B cell (primary cell): ENCODE results near the gene COBL.

Experiments used
- EZH2 ChIP-seq: IDR thresholded peaks from 2 replicates; pipeline ENCODE4 v1.6.1; 2012; ENCODE audit warnings: borderline replicate concordance, low read depth, mild to moderate bottlenecking, moderate library complexity, low read length; ENCODE audit not compliant: insufficient read depth, poor library complexity, severe bottlenecking
- TF ChIP-seq, protein P1 (sequence below): fragments of 200-600 bp; IDR thresholded peaks from one replicate; pipeline ENCODE4 v1.8.0; 2022; ENCODE audit warnings: antibody characterized with exemption, mild to moderate bottlenecking

DNA sequence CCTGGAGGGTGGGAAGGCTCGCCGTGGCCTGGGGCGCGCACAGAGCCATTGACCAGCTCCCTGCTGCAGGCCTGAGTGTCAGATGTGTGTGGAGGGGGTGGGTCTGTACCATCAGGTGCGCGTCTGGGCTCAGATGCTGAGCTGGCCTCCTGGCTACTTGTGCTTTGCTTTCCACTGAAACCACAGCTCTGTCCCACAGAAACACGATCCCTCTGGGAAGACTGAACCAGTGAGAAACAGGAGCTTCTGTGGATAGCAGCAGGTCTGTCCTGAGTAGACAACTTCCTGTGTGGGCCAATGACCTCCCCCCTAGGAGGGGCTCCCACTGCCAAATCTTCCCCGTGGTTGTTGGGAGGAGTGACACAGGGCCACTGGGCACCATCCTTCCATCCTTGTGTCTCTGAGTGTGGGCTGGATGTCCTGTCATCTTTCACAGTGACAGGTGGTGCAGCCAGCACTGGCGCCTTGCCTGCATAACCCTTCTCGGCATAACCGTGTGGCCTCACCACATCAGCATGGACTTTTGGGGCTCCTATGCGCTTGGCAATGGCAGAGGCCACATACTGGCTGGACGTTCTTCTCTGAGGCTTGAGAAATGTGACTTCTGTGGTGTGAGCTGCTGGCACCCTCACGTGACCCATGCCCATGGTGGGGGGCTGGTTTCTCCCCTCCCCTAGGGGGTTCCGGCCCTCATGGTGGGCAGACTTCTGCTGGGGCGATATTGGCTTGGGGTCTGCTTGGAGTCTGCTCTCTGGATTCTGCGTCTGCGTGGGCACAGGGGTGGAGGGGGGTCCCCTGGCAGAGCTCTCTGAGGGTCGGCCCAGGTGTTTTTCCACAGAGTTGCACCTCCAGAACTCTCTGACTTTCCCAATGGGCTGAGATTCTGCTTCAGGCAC lies 288.4 kb downstream of the COBL start:
- TF ChIP-seq EZH2 = no peak
- TF ChIP-seq, protein P1, sequence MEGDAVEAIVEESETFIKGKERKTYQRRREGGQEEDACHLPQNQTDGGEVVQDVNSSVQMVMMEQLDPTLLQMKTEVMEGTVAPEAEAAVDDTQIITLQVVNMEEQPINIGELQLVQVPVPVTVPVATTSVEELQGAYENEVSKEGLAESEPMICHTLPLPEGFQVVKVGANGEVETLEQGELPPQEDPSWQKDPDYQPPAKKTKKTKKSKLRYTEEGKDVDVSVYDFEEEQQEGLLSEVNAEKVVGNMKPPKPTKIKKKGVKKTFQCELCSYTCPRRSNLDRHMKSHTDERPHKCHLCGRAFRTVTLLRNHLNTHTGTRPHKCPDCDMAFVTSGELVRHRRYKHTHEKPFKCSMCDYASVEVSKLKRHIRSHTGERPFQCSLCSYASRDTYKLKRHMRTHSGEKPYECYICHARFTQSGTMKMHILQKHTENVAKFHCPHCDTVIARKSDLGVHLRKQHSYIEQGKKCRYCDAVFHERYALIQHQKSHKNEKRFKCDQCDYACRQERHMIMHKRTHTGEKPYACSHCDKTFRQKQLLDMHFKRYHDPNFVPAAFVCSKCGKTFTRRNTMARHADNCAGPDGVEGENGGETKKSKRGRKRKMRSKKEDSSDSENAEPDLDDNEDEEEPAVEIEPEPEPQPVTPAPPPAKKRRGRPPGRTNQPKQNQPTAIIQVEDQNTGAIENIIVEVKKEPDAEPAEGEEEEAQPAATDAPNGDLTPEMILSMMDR = no peak
